HG03039 (cell line): ENCODE results near the gene NOS1AP.
"Not testable (repeated sequence)": the region's sequence is repeated elsewhere in the genome, so short reads cannot be mapped to it uniquely, and the experiment has no call there.

ENCODE experiments used
- ATAC-seq: cut with Tn5 transposase; IDR thresholded peaks from one replicate; pipeline ENCODE4 v1.9.1; 2021; ENCODE audit warnings: mild to moderate bottlenecking, moderate library complexity; ENCODE audit not compliant: unreplicated experiment

The NOS1AP gene

GRCh38 chr1:162191396-162192305 is 122.2 kb downstream of the NOS1AP start:
- no peak for ATAC-seq

- ATAC-seq: no peak
Measured at GRCh38 chr1:162192306-162192678, 122.8 kb downstream of the NOS1AP start.

GRCh38 chr1:162192763-162193162 is 123.3 kb downstream of the NOS1AP start:
- no peak for ATAC-seq

- no peak for ATAC-seq
Measured at GRCh38 chr1:162193221-162193620, 123.7 kb downstream of the NOS1AP start.

- no peak for ATAC-seq
Measured at GRCh38 chr1:162193815-162194214, 124.3 kb downstream of the NOS1AP start.

GRCh38 chr1:162195567-162195966 is 126.1 kb downstream of the NOS1AP start:
- no peak for ATAC-seq

GRCh38 chr1:162196387-162196786 is 126.9 kb downstream of the NOS1AP start:
- no peak for ATAC-seq

- ATAC-seq: no peak
Measured at GRCh38 chr1:162197041-162197531, 127.6 kb downstream of the NOS1AP start.

- ATAC-seq: no peak
Measured at GRCh38 chr1:162197615-162198421, 128.3 kb downstream of the NOS1AP start.

- no peak for ATAC-seq
Measured at GRCh38 chr1:162200096-162200847, 130.8 kb downstream of the NOS1AP start.

- not testable (repeated sequence) for ATAC-seq
Measured at GRCh38 chr1:162201062-162201461, 131.6 kb downstream of the NOS1AP start.

- ATAC-seq: no peak
Measured at GRCh38 chr1:162204129-162204822, 134.8 kb downstream of the NOS1AP start.

GRCh38 chr1:162204823-162205155 is 135.3 kb downstream of the NOS1AP start:
- no peak for ATAC-seq

GRCh38 chr1:162206300-162206699 is 136.8 kb downstream of the NOS1AP start:
- no peak for ATAC-seq

GRCh38 chr1:162206749-162207635 is 137.5 kb downstream of the NOS1AP start:
- ATAC-seq: no peak

GRCh38 chr1:162207862-162208261 is 138.4 kb downstream of the NOS1AP start:
- ATAC-seq: no peak

- ATAC-seq: no peak
Measured at GRCh38 chr1:162210196-162210595, 140.7 kb downstream of the NOS1AP start.

- ATAC-seq: no peak
Measured at GRCh38 chr1:162212713-162213112, 143.2 kb downstream of the NOS1AP start.

- ATAC-seq: no peak
Measured at GRCh38 chr1:162213281-162213912, 143.9 kb downstream of the NOS1AP start.
